GM12878 (cell line): ENCODE data around the gene BSPRY.

Experiments used
- POLR2AphosphoS5 ChIP-seq: IDR thresholded peaks from 2 replicates; pipeline ENCODE4 v1.6.1; 2011; ENCODE audit warnings: mild to moderate bottlenecking, low read length, inconsistent platforms
- TF ChIP-seq, protein P1 (sequence below): IDR thresholded peaks from 2 replicates; pipeline ENCODE4 v1.6.1; 2012; ENCODE audit warnings: mild to moderate bottlenecking, low read depth, low read length

DNA sequence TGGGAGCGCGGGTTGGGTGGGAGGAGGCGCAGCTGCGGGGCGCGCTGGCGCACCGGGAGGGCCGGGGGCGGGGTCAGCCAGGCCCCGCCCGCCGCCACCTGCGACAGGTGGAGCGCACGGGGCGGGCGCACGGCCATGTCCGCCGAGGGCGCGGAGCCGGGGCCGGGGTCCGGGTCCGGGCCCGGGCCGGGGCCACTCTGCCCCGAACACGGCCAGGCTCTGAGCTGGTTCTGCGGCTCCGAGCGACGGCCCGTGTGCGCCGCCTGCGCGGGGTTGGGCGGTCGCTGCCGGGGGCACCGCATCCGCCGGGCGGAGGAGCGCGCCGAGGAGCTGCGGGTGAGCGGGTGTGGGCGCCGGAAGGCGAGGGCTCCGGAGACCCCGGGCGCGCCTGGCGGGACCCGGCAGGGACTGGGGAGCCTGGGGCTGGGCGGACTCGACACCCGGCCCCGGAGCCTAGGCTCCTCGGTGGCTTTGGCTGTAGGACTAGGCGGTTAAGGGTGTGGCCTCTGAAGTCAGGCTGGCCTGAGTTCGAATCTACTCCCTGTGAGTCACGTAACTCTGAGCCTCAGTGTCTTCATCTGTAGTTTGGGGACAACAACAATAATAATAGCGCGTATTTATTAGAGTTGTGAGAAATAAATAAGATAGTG is at the start of gene BSPRY:
- TF ChIP-seq, protein P1, sequence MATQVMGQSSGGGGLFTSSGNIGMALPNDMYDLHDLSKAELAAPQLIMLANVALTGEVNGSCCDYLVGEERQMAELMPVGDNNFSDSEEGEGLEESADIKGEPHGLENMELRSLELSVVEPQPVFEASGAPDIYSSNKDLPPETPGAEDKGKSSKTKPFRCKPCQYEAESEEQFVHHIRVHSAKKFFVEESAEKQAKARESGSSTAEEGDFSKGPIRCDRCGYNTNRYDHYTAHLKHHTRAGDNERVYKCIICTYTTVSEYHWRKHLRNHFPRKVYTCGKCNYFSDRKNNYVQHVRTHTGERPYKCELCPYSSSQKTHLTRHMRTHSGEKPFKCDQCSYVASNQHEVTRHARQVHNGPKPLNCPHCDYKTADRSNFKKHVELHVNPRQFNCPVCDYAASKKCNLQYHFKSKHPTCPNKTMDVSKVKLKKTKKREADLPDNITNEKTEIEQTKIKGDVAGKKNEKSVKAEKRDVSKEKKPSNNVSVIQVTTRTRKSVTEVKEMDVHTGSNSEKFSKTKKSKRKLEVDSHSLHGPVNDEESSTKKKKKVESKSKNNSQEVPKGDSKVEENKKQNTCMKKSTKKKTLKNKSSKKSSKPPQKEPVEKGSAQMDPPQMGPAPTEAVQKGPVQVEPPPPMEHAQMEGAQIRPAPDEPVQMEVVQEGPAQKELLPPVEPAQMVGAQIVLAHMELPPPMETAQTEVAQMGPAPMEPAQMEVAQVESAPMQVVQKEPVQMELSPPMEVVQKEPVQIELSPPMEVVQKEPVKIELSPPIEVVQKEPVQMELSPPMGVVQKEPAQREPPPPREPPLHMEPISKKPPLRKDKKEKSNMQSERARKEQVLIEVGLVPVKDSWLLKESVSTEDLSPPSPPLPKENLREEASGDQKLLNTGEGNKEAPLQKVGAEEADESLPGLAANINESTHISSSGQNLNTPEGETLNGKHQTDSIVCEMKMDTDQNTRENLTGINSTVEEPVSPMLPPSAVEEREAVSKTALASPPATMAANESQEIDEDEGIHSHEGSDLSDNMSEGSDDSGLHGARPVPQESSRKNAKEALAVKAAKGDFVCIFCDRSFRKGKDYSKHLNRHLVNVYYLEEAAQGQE, result no peak
- no peak for TF ChIP-seq POLR2AphosphoS5
